ENCODE measurements around the gene CYP26A1.
A peak's percentile ranks its signal among the peaks of the same experiment; 100 is the strongest.

CYP26A1 gene

GRCh38 chr10:93064874-93065660 is 8.6 kb upstream of the CYP26A1 start:
- 55 to 56% methylated on average over 11 to 12 of the region's 12 CpGs for WGBS, 2 experiments
- peaks cover 100% of the 10 kb centered on the region for H3K27me3 ChIP-seq (ENCODE audit: control insufficient read depth, insufficient read depth, low read length, poor library complexity, severe bottlenecking)
- peaks cover 6% of the 10 kb centered on the region for H3K4me1 ChIP-seq (ENCODE audit: control insufficient read depth, insufficient read depth, low read length)
- no peaks in the 10 kb centered on the region for H3K36me3 ChIP-seq (ENCODE audit: control insufficient read depth, insufficient read depth, low read length)
- no peak overlapping the region for H3K27ac ChIP-seq (ENCODE audit: insufficient read depth, low read depth, low read length, poor library complexity, severe bottlenecking)
- H3K9me3 ChIP-seq (ENCODE audit: control insufficient read depth, low read length), result no peaks in the 10 kb centered on the region
- peak overlapping the region; percentile 31 for H3K4me3 ChIP-seq (ENCODE audit: insufficient read depth, low read depth, low read length)

- no peaks in the 10 kb centered on the region for H3K36me3 ChIP-seq (ENCODE audit: control insufficient read depth, insufficient read depth, low read length)
- 6 to 7% methylated on average over 81 of the region's 81 CpGs for WGBS, 2 experiments
- H3K4me1 ChIP-seq (ENCODE audit: control insufficient read depth, insufficient read depth, low read length), result peaks cover 3% of the 10 kb centered on the region
- H3K27me3 ChIP-seq (ENCODE audit: control insufficient read depth, insufficient read depth, low read length, poor library complexity, severe bottlenecking), result peaks cover 100% of the 10 kb centered on the region
- no peaks in the 10 kb centered on the region for H3K9me3 ChIP-seq (ENCODE audit: control insufficient read depth, low read length)
- H3K27ac ChIP-seq (ENCODE audit: insufficient read depth, low read depth, low read length, poor library complexity, severe bottlenecking), result no peak overlapping the region
- peak overlapping the region; percentile 31 for H3K4me3 ChIP-seq (ENCODE audit: insufficient read depth, low read depth, low read length)
These were observed 7.8 kb upstream of the CYP26A1 start for GRCh38 chr10:93065675-93066543.

GRCh38 chr10:93066544-93066913 is 7.2 kb upstream of the CYP26A1 start:
- H3K4me1 ChIP-seq (ENCODE audit: control insufficient read depth, insufficient read depth, low read length), result peaks cover 9% of the 10 kb centered on the region
- WGBS, 2 experiments, result 39 to 43% methylated on average over 11 of the region's 11 CpGs
- H3K4me3 ChIP-seq (ENCODE audit: insufficient read depth, low read depth, low read length), result peak overlapping the region; percentile 31
- no peaks in the 10 kb centered on the region for H3K9me3 ChIP-seq (ENCODE audit: control insufficient read depth, low read length)
- H3K27ac ChIP-seq (ENCODE audit: insufficient read depth, low read depth, low read length, poor library complexity, severe bottlenecking), result no peak overlapping the region
- no peaks in the 10 kb centered on the region for H3K36me3 ChIP-seq (ENCODE audit: control insufficient read depth, insufficient read depth, low read length)
- peaks cover 100% of the 10 kb centered on the region for H3K27me3 ChIP-seq (ENCODE audit: control insufficient read depth, insufficient read depth, low read length, poor library complexity, severe bottlenecking)

GRCh38 chr10:93067443-93068365 is 6.0 kb upstream of the CYP26A1 start:
- peaks cover 13% of the 10 kb centered on the region for H3K4me1 ChIP-seq (ENCODE audit: control insufficient read depth, insufficient read depth, low read length)
- 28 to 33% methylated on average over 17 of the region's 17 CpGs for WGBS, 2 experiments
- no peaks in the 10 kb centered on the region for H3K9me3 ChIP-seq (ENCODE audit: control insufficient read depth, low read length)
- H3K27me3 ChIP-seq (ENCODE audit: control insufficient read depth, insufficient read depth, low read length, poor library complexity, severe bottlenecking), result peaks cover 100% of the 10 kb centered on the region
- H3K36me3 ChIP-seq (ENCODE audit: control insufficient read depth, insufficient read depth, low read length), result no peaks in the 10 kb centered on the region
- no peak overlapping the region for H3K27ac ChIP-seq (ENCODE audit: insufficient read depth, low read depth, low read length, poor library complexity, severe bottlenecking)
- H3K4me3 ChIP-seq (ENCODE audit: insufficient read depth, low read depth, low read length), result peak overlapping the region; percentile 39

- peaks cover 13% of the 10 kb centered on the region for H3K4me1 ChIP-seq (ENCODE audit: control insufficient read depth, insufficient read depth, low read length)
- H3K9me3 ChIP-seq (ENCODE audit: control insufficient read depth, low read length), result no peaks in the 10 kb centered on the region
- H3K27ac ChIP-seq (ENCODE audit: insufficient read depth, low read depth, low read length, poor library complexity, severe bottlenecking), result no peak overlapping the region
- H3K36me3 ChIP-seq (ENCODE audit: control insufficient read depth, insufficient read depth, low read length), result no peaks in the 10 kb centered on the region
- 11% methylated on average over 73 of the region's 73 CpGs for WGBS, 2 experiments
- peak overlapping the region; percentile 39 for H3K4me3 ChIP-seq (ENCODE audit: insufficient read depth, low read depth, low read length)
- peaks cover 100% of the 10 kb centered on the region for H3K27me3 ChIP-seq (ENCODE audit: control insufficient read depth, insufficient read depth, low read length, poor library complexity, severe bottlenecking)
These were observed 5.1 kb upstream of the CYP26A1 start for GRCh38 chr10:93068411-93069244.

- H3K36me3 ChIP-seq (ENCODE audit: control insufficient read depth, insufficient read depth, low read length), result no peaks in the 10 kb centered on the region
- WGBS, 2 experiments, result 66 to 72% methylated on average over 10 of the region's 10 CpGs
- peaks cover 100% of the 10 kb centered on the region for H3K27me3 ChIP-seq (ENCODE audit: control insufficient read depth, insufficient read depth, low read length, poor library complexity, severe bottlenecking)
- peaks cover 13% of the 10 kb centered on the region for H3K4me1 ChIP-seq (ENCODE audit: control insufficient read depth, insufficient read depth, low read length)
- H3K4me3 ChIP-seq (ENCODE audit: insufficient read depth, low read depth, low read length), result peak overlapping the region; percentile 39
- H3K27ac ChIP-seq (ENCODE audit: insufficient read depth, low read depth, low read length, poor library complexity, severe bottlenecking), result no peak overlapping the region
- no peaks in the 10 kb centered on the region for H3K9me3 ChIP-seq (ENCODE audit: control insufficient read depth, low read length)
These were observed 4.5 kb upstream of the CYP26A1 start for GRCh38 chr10:93069245-93069561.

- Histone ChIP-seq H3K36me3 (ENCODE audit: control insufficient read depth, insufficient read depth, low read length) (no peaks in the 10 kb centered on the region), H3K27me3 (ENCODE audit: control insufficient read depth, insufficient read depth, low read length, poor library complexity, severe bottlenecking) (peaks cover 100% of the 10 kb centered on the region), H3K9me3 (ENCODE audit: control insufficient read depth, low read length) (no peaks in the 10 kb centered on the region), H3K27ac (ENCODE audit: insufficient read depth, low read depth, low read length, poor library complexity, severe bottlenecking) (no peak overlapping the region), H3K4me1 (ENCODE audit: control insufficient read depth, insufficient read depth, low read length) (peaks cover 13% of the 10 kb centered on the region), H3K4me3 (ENCODE audit: insufficient read depth, low read depth, low read length) (no peak overlapping the region)
- 59 to 66% methylated on average over 5 of the region's 5 CpGs for WGBS, 2 experiments
These were observed 3.1 kb upstream of the CYP26A1 start for GRCh38 chr10:93070378-93071176.

- WGBS, 2 experiments, result 41% methylated on average over 7 of the region's 7 CpGs
- H3K36me3 ChIP-seq (ENCODE audit: control insufficient read depth, insufficient read depth, low read length), result no peaks in the 10 kb centered on the region
- peaks cover 100% of the 10 kb centered on the region for H3K27me3 ChIP-seq (ENCODE audit: control insufficient read depth, insufficient read depth, low read length, poor library complexity, severe bottlenecking)
- no peak overlapping the region for H3K4me3 ChIP-seq (ENCODE audit: insufficient read depth, low read depth, low read length)
- H3K27ac ChIP-seq (ENCODE audit: insufficient read depth, low read depth, low read length, poor library complexity, severe bottlenecking), result no peak overlapping the region
- peaks cover 13% of the 10 kb centered on the region for H3K4me1 ChIP-seq (ENCODE audit: control insufficient read depth, insufficient read depth, low read length)
- H3K9me3 ChIP-seq (ENCODE audit: control insufficient read depth, low read length), result no peaks in the 10 kb centered on the region
These were observed 2.6 kb upstream of the CYP26A1 start for GRCh38 chr10:93071177-93071472.

GRCh38 chr10:93071674-93072224 is 1.9 kb upstream of the CYP26A1 start:
- Histone ChIP-seq H3K27ac (ENCODE audit: insufficient read depth, low read depth, low read length, poor library complexity, severe bottlenecking) (no peak overlapping the region), H3K9me3 (ENCODE audit: control insufficient read depth, low read length) (no peaks in the 10 kb centered on the region), H3K36me3 (ENCODE audit: control insufficient read depth, insufficient read depth, low read length) (no peaks in the 10 kb centered on the region), H3K4me3 (ENCODE audit: insufficient read depth, low read depth, low read length) (peak overlapping the region; percentile 56), H3K27me3 (ENCODE audit: control insufficient read depth, insufficient read depth, low read length, poor library complexity, severe bottlenecking) (peaks cover 100% of the 10 kb centered on the region), H3K4me1 (ENCODE audit: control insufficient read depth, insufficient read depth, low read length) (peaks cover 13% of the 10 kb centered on the region)
- 1% methylated on average over 36 of the region's 37 CpGs for WGBS, 2 experiments

Data from ectodermal cell (in vitro differentiated cells).